ENCODE results near the gene CRIP1. TPM values are rescaled to one million over a fixed set of nuclear protein-coding genes. Genes with fewer than 3 reads are reported as not detected.

The CRIP1 gene
- total RNA-seq, 1 experiment from 2014 or later = 6.9 TPM

- no CpG with 5 or more reads among the region's 22 CpGs for WGBS (ENCODE audit: extremely low coverage, insufficient read length, low lambda C conversion rate)
- H4K5ac ChIP-seq (ENCODE audit: insufficient read length, low read depth, low read length) = no peak overlapping the region
- H3K9me3 Mint-ChIP-seq = no peaks in the 10 kb centered on the region; a peak in 1 of 5 replicates
- H3K36me3 Mint-ChIP-seq (ENCODE audit: insufficient read depth in 1 of 3, low read depth in 3 of 3) = peaks cover 22 to 50% (median 50%) of the 10 kb centered on the region in 3 experiments; a peak in 6 of 7 replicates
- H4K8ac ChIP-seq (replicated peaks; ENCODE audit: insufficient read length, low read depth, low read length) = no peak overlapping the region
- no peaks in the 10 kb centered on the region for H4K20me1 ChIP-seq (ENCODE audit: control insufficient read depth, insufficient read depth, insufficient read length)
- no peak overlapping the region for H3K18ac ChIP-seq (ENCODE audit: insufficient read length, low read depth, low read length)
- no peak overlapping the region for H3K4me2 ChIP-seq (ENCODE audit: insufficient read depth, insufficient read length, low read length)
- no peak overlapping the region for H3K9ac ChIP-seq (ENCODE audit: extremely low read depth, insufficient read length, low read length)
- H3K23me2 ChIP-seq (ENCODE audit: insufficient read length, low read depth, low read length, poor library complexity, severe bottlenecking) = no peaks in the 10 kb centered on the region
- no peaks in the 10 kb centered on the region for H3K79me1 ChIP-seq (ENCODE audit: insufficient read depth, low read depth, low read length, poor library complexity, severe bottlenecking)
- no peak overlapping the region for H3K56ac ChIP-seq (ENCODE audit: insufficient read length, low read depth, low read length)
- no peak overlapping the region for H2AK5ac ChIP-seq (ENCODE audit: insufficient read length, low read length)
- H3K9me3 ChIP-seq (ENCODE audit: control insufficient read depth, low read depth, low read length) = no peaks in the 10 kb centered on the region
- TF ChIP-seq CTCF (conservative IDR thresholded peaks at IDR 0.05) = no peak
- H3K27me3 ChIP-seq (ENCODE audit: insufficient read depth, low read length) = no peaks in the 10 kb centered on the region
- no peak overlapping the region for H2BK15ac ChIP-seq (ENCODE audit: low read depth, low read length)
- no peaks in the 10 kb centered on the region for H3K27me3 Mint-ChIP-seq (ENCODE audit: low read depth)
- H3K4me1 Mint-ChIP-seq = no peaks in the 10 kb centered on the region
- peak overlapping the region in 1 of 3 experiments; percentile 78; a peak in 1 of 7 replicates for H3K27ac Mint-ChIP-seq
- no peak overlapping the region for H4K91ac ChIP-seq (ENCODE audit: insufficient read length, low read depth, low read length)
- no peak overlapping the region for H3K4ac ChIP-seq (ENCODE audit: low read depth, low read length)
- no peak overlapping the region for H3K14ac ChIP-seq (ENCODE audit: insufficient read depth, low read length)
- no peak overlapping the region for H2BK20ac ChIP-seq (ENCODE audit: low read depth, low read length, poor library complexity, severe bottlenecking)
- no peak overlapping the region for H2AFZ ChIP-seq (ENCODE audit: low read length)
- no peaks in the 10 kb centered on the region for H3K4me1 ChIP-seq (ENCODE audit: insufficient read depth, low read length)
- H3K27ac ChIP-seq (ENCODE audit: insufficient read length, low read depth, low read length) = no peak overlapping the region
- DNase-seq = no peak
- H2BK5ac ChIP-seq (ENCODE audit: insufficient read length, low read length) = no peak overlapping the region
- no peak overlapping the region for H2BK12ac ChIP-seq (ENCODE audit: insufficient read length, low read depth, low read length)
- H3K23ac ChIP-seq (ENCODE audit: insufficient read length, low read depth, low read length) = no peak overlapping the region
- H3K79me2 ChIP-seq (ENCODE audit: insufficient read depth, low read length) = no peaks in the 10 kb centered on the region
- no peak overlapping the region for H3K4me3 Mint-ChIP-seq
- H2BK120ac ChIP-seq (ENCODE audit: low read depth, low read length, poor library complexity, severe bottlenecking) = no peak overlapping the region
- H3T11ph ChIP-seq (ENCODE audit: low read length) = no peak overlapping the region
Measured at GRCh38 chr14:105455086-105455640, 31.5 kb upstream of the CRIP1 start.
